Liver (tissue), 9 donors: ENCODE data around the gene FN1. TPM values are rescaled to one million over a fixed set of nuclear protein-coding genes. Genes with fewer than 3 reads are reported as not detected.

Experiments used
- DNase-seq: peaks from one replicate; pipeline ENCODE4 v3.0.0-alpha.2; 2017; ENCODE audit warnings: low spot score
- H3K27ac ChIP-seq, 2 donors: one replicate each; pipeline ENCODE4 v1.7.0; 2013; ENCODE audit warnings: inconsistent platforms in 2 of 2, low read length in 2 of 2, control low read depth in 1 of 2, low read depth in 1 of 2, mild to moderate bottlenecking in 1 of 2
- H3K27me3 ChIP-seq, 4 donors: one replicate each; pipeline versions ENCODE4 v1.6.1 to v1.7.0; 2013; ENCODE audit warnings: low read length in 3 of 4, inconsistent platforms in 1 of 4, mild to moderate bottlenecking in 1 of 4, moderate library complexity in 1 of 4; ENCODE audit not compliant: control insufficient read depth in 4 of 4, insufficient read depth in 4 of 4
- H3K36me3 ChIP-seq, 4 donors: one replicate each; pipeline versions ENCODE4 v1.6.1 to v1.7.0; 2013; ENCODE audit warnings: low read length in 3 of 4, mild to moderate bottlenecking in 3 of 4, low read depth in 1 of 4, moderate library complexity in 1 of 4; ENCODE audit not compliant: control insufficient read depth in 4 of 4, insufficient read depth in 3 of 4
- H3K4me1 ChIP-seq, 4 donors: one replicate each; pipeline versions ENCODE4 v1.6.1 to v1.7.0; 2013; ENCODE audit warnings: low read length in 3 of 4, mild to moderate bottlenecking in 3 of 4, moderate library complexity in 1 of 4; ENCODE audit not compliant: control insufficient read depth in 4 of 4, insufficient read depth in 4 of 4
- H3K4me3 ChIP-seq, 3 donors: one replicate each; pipeline versions ENCODE4 v1.6.1 to v1.7.0; 2013; ENCODE audit warnings: low read length in 3 of 3, control low read depth in 1 of 3, low read depth in 1 of 3, mild to moderate bottlenecking in 1 of 3
- H3K9ac ChIP-seq, 2 donors: one replicate each; pipeline ENCODE4 v1.7.0; 2013; ENCODE audit warnings: low read length in 2 of 2, mild to moderate bottlenecking in 2 of 2, moderate library complexity in 2 of 2, control low read depth in 1 of 2, low read depth in 1 of 2
- H3K9me3 ChIP-seq, 4 donors: one replicate each; pipeline versions ENCODE4 v1.6.1 to v1.7.0; 2013; ENCODE audit warnings: low read length in 3 of 4; ENCODE audit not compliant: control insufficient read depth in 4 of 4
- CTCF ChIP-seq: fragments of 150-350 bp; IDR thresholded peaks from 2 replicates; pipeline ENCODE4 v1.5.1; 2017; ENCODE audit warnings: improper control_type of control experiment, low read depth, low read length; ENCODE audit not compliant: missing input control
- EGR1 ChIP-seq, 2 donors: IDR thresholded peaks; 2 replicates each; pipeline ENCODE4 v1.6.1; 2016 to 2018; ENCODE audit warnings: antibody characterized with exemption in 2 of 2, low read depth in 2 of 2
- FOXA1 ChIP-seq: IDR thresholded peaks from 2 replicates; pipeline ENCODE4 v1.6.1; 2016; ENCODE audit warnings: antibody characterized with exemption
- FOXA2 ChIP-seq: IDR thresholded peaks from 2 replicates; pipeline ENCODE4 v1.6.1; 2016; ENCODE audit warnings: antibody characterized with exemption
- GABPA ChIP-seq, 2 donors: IDR thresholded peaks in 1 of 2; conservative IDR thresholded peaks in 1 of 2; 2 replicates each; pipeline ENCODE4 v1.6.1; 2016; ENCODE audit warnings: antibody characterized with exemption in 2 of 2, mild to moderate bottlenecking in 1 of 2, moderate library complexity in 1 of 2
- HNF4A ChIP-seq, 2 donors: conservative IDR thresholded peaks; 2 replicates each; pipeline ENCODE4 v1.6.1; 2016; ENCODE audit warnings: antibody characterized with exemption in 2 of 2, mild to moderate bottlenecking in 2 of 2
- HNF4G ChIP-seq: IDR thresholded peaks from 2 replicates; pipeline ENCODE4 v1.6.1; 2016; ENCODE audit warnings: antibody characterized with exemption
- JUND ChIP-seq, 2 donors: IDR thresholded peaks; 2 replicates each; pipeline ENCODE4 v1.6.1; 2016; ENCODE audit warnings: antibody characterized with exemption in 2 of 2
- NR2F2 ChIP-seq: IDR thresholded peaks from 2 replicates; pipeline ENCODE4 v1.6.1; 2016; ENCODE audit warnings: antibody characterized with exemption
- RAD21 ChIP-seq, 2 donors: IDR thresholded peaks; 2 replicates each; pipeline ENCODE4 v1.6.1; 2016; ENCODE audit warnings: antibody characterized with exemption in 2 of 2, mild to moderate bottlenecking in 2 of 2
- RXRA ChIP-seq, 2 donors: IDR thresholded peaks; 2 replicates each; pipeline ENCODE4 v1.6.1; 2017 to 2018; ENCODE audit warnings: antibody characterized with exemption in 2 of 2, mild to moderate bottlenecking in 1 of 2
- SP1 ChIP-seq: IDR thresholded peaks from 2 replicates; pipeline ENCODE4 v1.6.1; 2018; ENCODE audit warnings: antibody characterized with exemption, mild to moderate bottlenecking
- TAF1 ChIP-seq: conservative IDR thresholded peaks from 2 replicates; pipeline ENCODE4 v1.6.1; 2016; ENCODE audit warnings: antibody characterized with exemption, mild to moderate bottlenecking
- YY1 ChIP-seq: IDR thresholded peaks from 2 replicates; pipeline ENCODE4 v1.6.1; 2016; ENCODE audit warnings: antibody characterized with exemption, mild to moderate bottlenecking
- ZBTB33 ChIP-seq: IDR thresholded peaks from 2 replicates; pipeline ENCODE4 v1.6.1; 2016; ENCODE audit warnings: antibody characterized with exemption
- WGBS: extraction: QIAGEN DNeasy Blood & Tissue Kit; methylation state at CpG from one replicate; pipeline ENCODE4 v1.1.7; 2013; 5-methylcytosine and 5-hydroxymethylcytosine counted together
- polyA plus RNA-seq, 2 donors: library from polyadenylated mRNA; stranded (reverse) in 1 of 2; unstranded in 1 of 2; fragments of 200-250 nt in 1 of 2; fragments of >200 nt in 1 of 2; fragmentation: Nextera tagmentation in 1 of 2; extraction: Ambion mirVana in 1 of 2; gene quantifications; one replicate each; pipeline versions ENCODE4 v1.2.1 to v1.2.3, GENCODE V29; 2013 to 2015
- total RNA-seq, 2 donors: library from RNA; depleted of rRNA; stranded (reverse); fragments of >200 nt; gene quantifications; one replicate each; pipeline ENCODE4 v1.2.3, GENCODE V29; 2014
- TF ChIP-seq, protein P1 (sequence below): IDR thresholded peaks from 2 replicates; pipeline ENCODE4 v1.6.1; 2016; ENCODE audit warnings: antibody characterized with exemption
- TF ChIP-seq, protein P2 (sequence below): IDR thresholded peaks from 2 replicates; pipeline ENCODE4 v1.6.1; 2016; ENCODE audit warnings: antibody characterized with exemption
- donor health status: healthy.
- donor health status: healthy.
- donor health status: healthy.
- donor health status: healthy.
- donor health status: healthy.

Gene FN1
- total and polyA plus RNA-seq, 4 donors, result 545 to 1,402 (median 837) TPM

GRCh38 chr2:215354771-215355695, 80.8 kb downstream of the FN1 start:
- 91% methylated on average over 9 of the region's 9 CpGs for WGBS
- H3K27me3 ChIP-seq, result no peaks in the 10 kb centered on the region
- DNase-seq, result no peak
- H3K27ac ChIP-seq, result no peak overlapping the region
- H3K9ac ChIP-seq, result no peak overlapping the region
- H3K36me3 ChIP-seq, result peaks cover 0 to 7% (median 3%) of the 10 kb centered on the region in 4 donors
- no peaks in the 10 kb centered on the region for H3K9me3 ChIP-seq
- TF ChIP-seq EGR1 (IDR thresholded peaks at IDR 0.05; ENCODE audit: low read depth in 2 of 2) (no peak), CTCF (no peak), RXRA (IDR thresholded peaks at IDR 0.05) (no peak), SP1 (no peak), FOXA2 (no peak), NR2F2 (no peak)
- TF ChIP-seq, protein P1, sequence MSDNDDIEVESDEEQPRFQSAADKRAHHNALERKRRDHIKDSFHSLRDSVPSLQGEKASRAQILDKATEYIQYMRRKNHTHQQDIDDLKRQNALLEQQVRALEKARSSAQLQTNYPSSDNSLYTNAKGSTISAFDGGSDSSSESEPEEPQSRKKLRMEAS, result no peak
- H3K4me1 ChIP-seq, result no peaks in the 10 kb centered on the region
- H3K4me3 ChIP-seq, result no peak overlapping the region

DNA sequence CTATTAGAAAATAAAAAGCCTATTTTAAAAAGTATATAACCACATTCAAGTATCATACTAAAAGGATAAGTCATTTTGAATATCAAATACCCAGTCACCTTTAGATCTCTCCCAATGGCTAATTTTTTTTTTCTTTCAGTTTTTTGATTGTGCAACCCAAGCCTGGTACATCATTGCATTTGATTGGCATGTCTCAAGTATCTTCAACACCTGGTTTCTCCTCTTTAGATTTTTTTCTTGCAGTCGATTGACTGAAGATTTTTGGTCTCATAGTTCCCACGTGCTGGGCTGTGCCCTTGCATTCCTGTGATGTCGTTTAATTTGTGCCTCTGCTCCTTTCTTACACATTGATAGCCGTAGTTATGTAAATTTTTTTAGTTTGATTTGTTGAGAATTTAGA, 83.3 kb downstream of the FN1 start:
- no peak for DNase-seq
- Histone ChIP-seq H3K9ac (no peak overlapping the region), H3K4me3 (no peak overlapping the region), H3K4me1 (no peaks in the 10 kb centered on the region), H3K36me3 (peaks cover 0 to 16% (median 13%) of the 10 kb centered on the region in 4 donors), H3K27me3 (no peaks in the 10 kb centered on the region), H3K9me3 (no peaks in the 10 kb centered on the region), H3K27ac (no peak overlapping the region)
- WGBS, result 95% methylated on average over 4 of the region's 4 CpGs
- TF ChIP-seq RXRA (IDR thresholded peaks at IDR 0.05), result no peak

- Histone ChIP-seq H3K9me3 (no peaks in the 10 kb centered on the region), H3K4me3 (no peak overlapping the region), H3K27ac (no peak overlapping the region), H3K9ac (no peak overlapping the region), H3K27me3 (no peaks in the 10 kb centered on the region), H3K36me3 (peaks cover 4 to 50% (median 38%) of the 10 kb centered on the region in 4 donors), H3K4me1 (no peaks in the 10 kb centered on the region)
- no peak for TF ChIP-seq NR2F2
- TF ChIP-seq EGR1 (IDR thresholded peaks at IDR 0.05; ENCODE audit: low read depth in 2 of 2), result no peak
- TF ChIP-seq YY1, result no peak
- no peak for TF ChIP-seq RAD21 (IDR thresholded peaks at IDR 0.05)
- TF ChIP-seq FOXA1, result no peak
- TF ChIP-seq FOXA2, result no peak
- no peak for TF ChIP-seq HNF4G
- no peak for TF ChIP-seq HNF4A (conservative IDR thresholded peaks at IDR 0.05)
- no peak for TF ChIP-seq JUND (IDR thresholded peaks at IDR 0.05)
- TF ChIP-seq TAF1, result no peak
- no peak for TF ChIP-seq CTCF
- TF ChIP-seq GABPA (IDR thresholded peaks at IDR 0.05 in 1 of 2, conservative IDR thresholded peaks at IDR 0.05 in 1 of 2), result no peak
- TF ChIP-seq, protein P2, sequence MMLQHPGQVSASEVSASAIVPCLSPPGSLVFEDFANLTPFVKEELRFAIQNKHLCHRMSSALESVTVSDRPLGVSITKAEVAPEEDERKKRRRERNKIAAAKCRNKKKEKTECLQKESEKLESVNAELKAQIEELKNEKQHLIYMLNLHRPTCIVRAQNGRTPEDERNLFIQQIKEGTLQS, result no peak
- TF ChIP-seq RXRA (IDR thresholded peaks at IDR 0.05), result no peak
- TF ChIP-seq SP1, result no peak
- TF ChIP-seq ZBTB33, result no peak
- TF ChIP-seq, protein P1, result no peak
- DNase-seq, result no peak
Observed at GRCh38 chr2:215347878-215348277, 88.0 kb downstream of the FN1 start.
